Retina (tissue), 1 donor: ENCODE measurements around the gene ABLIM2.

Source experiments
- DNase-seq: peaks from one replicate; pipeline ENCODE4 v3.0.0-alpha.2; 2016

Gene ABLIM2

DNA sequence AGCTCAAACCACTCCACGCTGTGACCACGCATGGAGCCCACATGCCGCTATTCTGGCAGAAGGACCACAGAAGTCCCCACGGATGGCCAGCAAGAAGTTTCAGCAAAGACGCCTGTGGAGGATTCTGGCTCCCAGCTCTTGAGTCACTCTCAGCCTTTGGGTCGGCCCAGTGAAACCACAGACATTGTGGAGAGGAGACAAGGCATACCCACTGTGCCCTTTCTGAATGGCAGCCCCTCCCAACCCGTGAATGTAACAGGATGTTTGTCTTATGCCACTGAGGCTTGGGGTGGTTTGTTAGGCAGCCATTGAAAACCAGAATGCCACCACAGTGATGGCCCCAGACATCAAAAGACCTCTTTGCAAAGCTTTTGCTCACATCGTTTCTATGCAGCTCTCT is 42.7 kb downstream of the ABLIM2 start:
- no peak for DNase-seq

DNA sequence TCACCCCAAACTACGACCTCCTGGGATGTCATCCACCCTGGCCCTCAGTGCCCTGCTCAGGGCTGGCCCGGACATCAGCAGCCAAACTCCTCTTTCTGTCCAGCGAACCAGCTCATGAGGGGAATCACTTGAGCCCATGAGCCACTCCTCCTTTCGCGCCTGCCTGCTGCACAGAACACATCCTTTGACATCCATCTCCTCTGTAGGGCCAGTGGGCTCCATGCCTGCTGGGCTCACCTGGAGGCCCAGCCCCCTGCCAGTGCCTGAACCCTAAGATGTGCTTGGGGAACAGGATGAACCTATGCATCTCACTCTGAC is 43.5 kb downstream of the ABLIM2 start:
- no peak for DNase-seq

DNA sequence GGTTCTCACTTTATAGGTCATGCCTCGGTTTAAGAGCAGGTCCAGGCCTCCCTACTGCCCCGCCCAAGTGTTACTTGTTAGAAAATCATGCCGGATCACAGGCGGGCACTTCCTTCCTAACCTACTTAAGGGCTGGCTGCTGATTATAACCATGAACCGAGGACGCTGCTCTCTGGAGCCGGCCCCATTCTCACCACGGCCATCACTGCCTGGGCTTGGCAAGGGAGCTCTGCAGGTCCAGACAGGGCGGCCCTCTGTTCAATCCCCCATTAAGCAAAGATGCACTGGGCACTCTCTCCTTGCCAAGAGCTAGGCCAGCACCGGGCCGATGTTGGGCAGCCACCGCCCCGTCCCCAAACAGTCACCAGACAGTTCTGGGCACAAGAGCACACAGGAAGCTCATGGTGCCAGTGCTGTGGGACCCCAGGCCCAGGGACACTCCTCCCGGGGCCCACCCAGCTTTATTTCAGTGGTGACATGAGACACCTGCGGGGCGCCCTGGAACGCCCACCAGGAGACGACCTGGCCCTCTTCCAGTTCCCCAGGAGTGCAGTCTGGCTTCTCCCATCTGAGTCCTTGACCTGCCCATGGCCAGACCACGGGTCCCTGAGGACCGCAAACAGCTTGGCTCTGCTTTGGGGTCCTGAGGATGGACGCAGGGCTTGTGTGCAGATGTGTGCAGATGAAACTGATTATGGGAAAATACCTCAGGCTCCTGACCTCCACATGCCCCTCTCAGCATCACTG is 44.0 kb downstream of the ABLIM2 start:
- DNase-seq: no peak

DNA sequence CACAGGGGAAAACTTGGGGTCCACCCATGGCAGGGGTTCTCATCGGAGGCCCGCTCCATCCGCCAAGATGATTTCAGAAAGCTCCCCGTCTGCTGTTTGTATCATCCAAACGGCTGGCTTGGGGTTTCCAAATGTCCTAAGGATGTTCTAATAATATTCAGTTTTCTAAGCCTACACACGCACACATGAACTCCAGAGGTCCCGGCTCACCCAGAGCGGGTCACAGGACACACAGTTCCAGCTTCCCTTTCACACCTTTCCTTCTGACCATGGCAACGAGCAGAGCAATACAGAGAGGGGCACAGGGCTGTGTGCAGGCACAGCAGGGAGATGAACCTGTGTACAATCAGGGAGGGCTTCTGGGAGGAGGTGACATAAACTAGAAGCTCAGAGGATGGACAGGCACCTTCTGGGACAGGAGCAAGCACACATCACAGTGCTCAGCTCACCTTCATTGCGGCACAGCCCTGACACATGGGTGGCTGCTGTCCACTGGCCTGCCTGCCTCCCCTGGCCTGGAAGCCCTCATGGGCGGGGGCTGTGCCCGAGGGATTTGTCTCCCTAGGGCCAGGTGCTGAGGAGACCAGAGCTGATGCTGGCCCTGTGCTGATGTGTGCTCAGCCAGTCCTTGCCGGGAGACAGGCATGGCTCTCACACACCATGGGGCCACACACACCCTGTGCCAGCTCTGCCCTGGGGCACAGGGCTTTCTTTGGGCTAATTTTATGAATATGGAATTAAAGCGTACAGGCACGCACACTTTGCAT is 44.8 kb downstream of the ABLIM2 start:
- no peak for DNase-seq

DNA sequence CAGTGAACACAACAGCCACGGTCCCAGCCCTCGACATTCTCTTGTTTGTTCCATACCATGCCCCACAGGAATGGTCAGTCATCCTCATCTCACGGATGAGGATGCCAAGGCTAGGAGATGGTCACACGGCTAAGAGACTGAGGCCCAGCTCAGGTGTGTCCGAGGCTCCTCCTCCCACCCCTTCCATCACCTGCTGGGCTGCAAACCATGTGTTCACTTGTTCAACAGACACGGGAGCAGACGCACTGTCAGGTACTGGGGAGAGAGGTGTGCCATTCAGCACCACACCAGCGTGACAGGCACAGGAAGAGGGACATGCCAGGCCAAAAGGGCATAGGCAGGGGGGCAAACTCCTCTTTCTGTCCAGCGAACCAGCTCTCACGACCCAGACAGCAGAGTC is 45.9 kb downstream of the ABLIM2 start:
- DNase-seq: no peak

DNA sequence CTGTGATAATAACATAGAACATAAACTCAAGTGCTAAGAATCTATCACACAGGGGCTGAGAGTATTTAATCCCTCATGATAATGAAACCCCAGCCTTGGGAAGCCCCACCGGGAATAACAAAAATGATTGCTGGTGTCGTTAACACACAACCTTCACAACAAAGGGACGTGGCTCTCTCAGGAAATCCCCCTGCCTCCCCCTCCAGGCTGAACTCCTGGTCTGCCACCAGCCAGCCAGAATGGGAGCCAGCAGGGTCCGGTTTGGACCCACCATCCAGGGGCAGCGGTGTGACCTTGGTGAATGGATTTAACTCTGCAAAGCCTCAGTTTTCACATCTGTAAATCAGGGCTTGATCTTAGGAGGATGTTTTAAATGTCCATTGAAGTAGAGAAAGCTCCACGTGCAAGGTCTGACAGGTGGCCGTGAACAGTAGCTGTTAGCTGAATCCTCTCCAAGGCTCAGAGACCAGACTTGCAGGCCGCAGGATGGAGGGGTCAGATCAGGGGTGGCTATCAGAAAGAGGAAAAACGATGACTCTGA is 46.5 kb downstream of the ABLIM2 start:
- no peak for DNase-seq

DNA sequence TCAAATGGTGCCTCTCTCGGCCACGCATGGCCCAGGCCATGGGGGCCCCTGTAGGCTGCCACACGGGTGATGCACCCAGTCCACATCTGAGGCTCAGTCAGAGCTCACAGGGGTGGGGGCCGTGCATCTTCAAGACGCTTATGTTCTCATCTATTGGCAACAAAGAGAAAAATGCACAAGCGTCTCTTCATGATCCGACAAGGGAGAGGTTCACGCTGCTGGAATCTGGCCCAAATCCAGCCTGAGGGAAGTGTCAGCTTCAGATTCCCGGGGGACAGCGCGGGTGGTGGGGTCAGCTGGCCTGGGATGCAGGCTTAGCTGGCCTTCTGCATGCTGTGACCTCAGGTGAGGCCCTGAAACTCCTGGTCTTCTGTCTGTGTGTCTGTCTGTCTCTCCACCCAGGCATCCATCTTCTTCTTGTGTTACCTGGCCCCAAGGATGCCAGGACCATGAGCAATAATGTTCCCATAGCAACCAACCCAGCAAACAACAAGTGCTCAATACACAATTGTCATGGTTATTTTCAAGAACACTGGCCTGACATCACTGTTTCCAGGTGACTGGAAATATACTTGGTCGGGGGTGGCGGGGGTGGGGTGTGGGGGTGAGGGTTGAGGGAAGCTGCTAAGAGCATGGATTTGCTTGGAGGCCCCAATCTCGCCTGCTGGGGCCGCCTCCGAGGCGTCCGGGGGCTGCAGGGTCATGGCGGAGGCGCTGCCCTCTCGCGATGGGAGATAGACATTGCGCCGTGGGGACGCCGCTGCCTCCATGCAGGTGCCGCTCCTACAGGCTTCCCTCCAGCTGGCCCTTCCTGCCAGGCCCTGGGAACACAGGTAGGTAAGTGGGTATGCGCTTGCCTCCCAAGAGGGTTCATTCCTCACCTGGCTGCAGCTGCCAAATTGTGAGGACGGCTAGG is 48.3 kb downstream of the ABLIM2 start:
- DNase-seq: no peak

DNA sequence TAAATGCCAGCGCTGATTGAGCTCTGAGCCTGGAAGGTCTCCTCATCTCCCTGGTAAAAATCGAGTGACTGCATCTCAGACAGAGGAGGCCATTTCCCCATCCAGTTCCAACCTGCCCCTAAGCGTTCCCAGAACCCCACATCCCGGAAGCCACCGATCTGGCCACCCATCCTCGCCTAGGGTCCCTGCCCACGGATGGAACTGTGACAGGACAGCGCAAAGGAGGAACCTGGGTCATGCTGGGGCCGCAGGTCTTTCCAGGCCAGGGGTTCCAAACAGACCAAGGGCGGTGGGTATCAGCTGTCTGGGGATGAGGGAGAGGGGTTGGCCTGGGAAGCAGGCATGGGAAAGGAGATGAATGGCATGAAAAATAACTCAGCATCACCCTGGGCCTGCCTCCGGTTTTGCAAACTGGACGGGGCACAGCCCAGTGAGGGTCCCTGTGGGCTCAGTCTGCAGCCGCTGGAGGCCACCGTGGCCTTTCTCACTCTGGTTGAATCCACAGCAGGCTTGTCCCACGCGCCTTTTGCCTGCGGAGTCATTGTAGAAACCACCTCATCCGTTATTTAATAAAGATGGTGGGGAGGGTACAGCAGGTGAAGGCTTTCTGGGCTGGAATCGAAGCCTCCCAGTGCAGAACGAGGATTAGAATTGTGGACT is 49.1 kb downstream of the ABLIM2 start:
- no peak for DNase-seq

DNA sequence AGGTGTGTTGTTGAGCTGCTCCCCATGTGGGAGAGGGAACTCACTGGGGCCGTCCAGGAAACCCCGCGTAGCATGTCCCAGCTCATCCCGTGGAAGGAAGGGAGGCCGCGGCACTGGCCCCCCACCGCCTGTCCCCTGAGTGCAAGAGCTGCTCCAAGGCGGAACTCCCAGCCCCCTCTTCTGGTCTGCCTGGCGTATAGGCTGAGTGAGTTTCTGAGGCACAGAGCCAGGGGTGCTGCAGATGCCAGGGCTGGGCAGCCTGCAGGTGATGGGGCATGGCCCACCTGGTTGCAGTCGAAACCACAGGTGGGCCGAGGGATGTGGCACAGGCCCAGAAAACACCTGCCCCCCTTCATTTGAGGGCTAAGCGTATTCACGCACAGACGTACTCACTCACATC is 49.6 kb downstream of the ABLIM2 start:
- no peak for DNase-seq

DNA sequence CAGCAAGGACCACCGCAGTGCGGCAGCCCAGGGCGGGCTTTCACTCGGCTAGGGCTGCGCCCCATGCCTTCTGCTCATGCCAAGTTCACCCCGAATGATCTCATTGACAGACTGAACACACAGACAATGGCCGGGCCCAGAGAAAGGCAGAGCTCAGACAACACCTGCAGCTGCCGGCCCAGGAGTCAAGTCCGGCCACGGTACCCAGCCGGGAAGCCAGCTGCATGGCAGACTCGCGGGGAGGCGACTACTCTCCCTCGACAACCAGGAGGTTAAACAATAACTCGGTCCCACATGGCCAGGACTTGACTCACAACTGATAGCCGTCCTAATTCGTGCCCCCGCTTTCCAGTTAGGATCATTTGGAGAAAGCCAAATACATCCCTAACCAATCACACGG is 50.4 kb downstream of the ABLIM2 start:
- no peak for DNase-seq

DNA sequence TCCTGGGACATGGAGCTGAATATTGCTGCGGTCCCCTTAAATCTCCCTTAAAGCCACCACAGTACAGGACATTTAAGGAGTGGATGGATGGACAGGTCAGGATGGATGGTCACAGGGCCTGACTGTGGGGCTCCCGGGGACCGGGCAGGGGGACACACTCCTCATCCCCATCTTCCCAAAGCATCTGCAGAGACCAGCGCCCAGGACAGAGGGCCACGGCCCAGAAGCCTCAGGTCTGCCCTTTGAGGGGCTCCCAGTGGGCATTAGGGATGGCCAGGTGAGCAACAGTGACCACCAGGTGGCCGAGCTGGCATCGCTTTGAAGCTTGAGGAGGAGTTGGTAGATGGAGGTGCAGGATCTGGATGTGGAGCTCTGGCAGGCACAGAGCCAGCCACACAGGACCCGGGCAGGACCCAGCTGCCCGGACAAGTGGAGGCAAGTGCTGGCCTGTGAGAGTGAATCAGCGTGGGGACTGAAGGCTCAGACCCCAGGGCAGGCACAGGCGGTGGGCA is 51.4 kb downstream of the ABLIM2 start:
- no peak for DNase-seq

DNA sequence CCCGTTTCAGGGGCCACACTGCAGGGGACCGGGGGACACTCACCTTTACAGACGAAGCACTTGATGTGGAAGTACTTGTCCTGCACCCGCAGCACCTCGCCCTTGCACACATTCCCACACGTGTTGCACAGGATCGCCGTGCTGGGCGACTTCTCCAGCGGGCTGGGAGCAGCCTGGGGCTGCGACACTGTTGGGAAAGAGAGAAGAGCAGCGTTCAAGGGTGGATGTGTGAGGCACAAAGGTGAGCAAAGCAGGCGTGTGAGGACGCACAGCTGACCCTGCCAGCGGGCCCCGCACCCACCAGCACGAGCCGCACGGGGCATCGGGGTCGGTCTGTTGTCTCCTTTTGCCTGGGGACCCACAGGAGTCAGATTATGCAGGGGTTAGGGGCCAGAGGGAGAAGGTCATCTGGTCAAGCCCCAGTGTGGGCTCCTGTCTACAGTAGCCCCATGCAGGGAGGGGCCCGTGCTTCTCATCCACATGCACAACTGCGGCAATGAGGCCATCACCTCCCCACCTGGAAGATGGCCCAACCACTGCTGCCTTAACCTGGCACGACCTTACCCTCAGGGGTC is 52.1 kb downstream of the ABLIM2 start:
- no peak for DNase-seq

DNA sequence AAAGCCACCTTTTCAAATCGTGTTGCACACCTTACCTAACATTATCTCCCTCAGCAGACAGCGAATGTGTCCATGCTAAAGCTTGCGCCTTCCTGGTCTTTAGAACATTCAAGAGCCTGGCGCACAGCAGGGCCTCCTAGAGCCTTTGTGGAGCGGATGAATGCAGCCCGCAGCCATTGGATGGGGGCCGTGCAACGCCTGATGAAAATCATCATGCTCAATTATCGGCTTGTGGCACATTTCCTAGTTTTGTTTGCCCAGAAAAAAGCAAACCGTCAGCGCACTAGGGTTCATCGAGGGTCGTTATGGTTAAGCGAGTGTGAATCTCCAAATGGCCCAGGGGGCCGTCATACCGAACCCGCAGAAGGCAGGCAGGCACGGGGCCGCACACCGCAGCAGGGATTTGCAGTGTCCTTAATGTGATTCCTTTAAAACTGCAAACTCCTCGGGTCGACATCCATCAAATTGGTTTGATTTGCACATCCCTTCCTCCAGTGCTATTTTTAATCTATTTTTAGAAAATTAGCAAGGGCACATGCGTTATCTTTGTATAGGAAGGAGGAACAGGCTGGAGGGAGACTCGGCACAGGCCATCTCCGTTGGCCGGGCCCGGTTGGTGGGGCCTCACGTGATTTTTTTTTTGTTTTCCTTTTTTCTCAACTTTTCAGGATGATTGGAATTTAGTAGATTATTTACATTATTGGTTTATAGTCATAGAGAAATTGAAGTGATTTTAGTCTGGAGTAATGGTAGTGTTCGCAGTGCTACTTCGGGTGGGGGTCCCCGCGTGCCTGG is 53.1 kb downstream of the ABLIM2 start:
- peak; percentile 32 for DNase-seq

DNA sequence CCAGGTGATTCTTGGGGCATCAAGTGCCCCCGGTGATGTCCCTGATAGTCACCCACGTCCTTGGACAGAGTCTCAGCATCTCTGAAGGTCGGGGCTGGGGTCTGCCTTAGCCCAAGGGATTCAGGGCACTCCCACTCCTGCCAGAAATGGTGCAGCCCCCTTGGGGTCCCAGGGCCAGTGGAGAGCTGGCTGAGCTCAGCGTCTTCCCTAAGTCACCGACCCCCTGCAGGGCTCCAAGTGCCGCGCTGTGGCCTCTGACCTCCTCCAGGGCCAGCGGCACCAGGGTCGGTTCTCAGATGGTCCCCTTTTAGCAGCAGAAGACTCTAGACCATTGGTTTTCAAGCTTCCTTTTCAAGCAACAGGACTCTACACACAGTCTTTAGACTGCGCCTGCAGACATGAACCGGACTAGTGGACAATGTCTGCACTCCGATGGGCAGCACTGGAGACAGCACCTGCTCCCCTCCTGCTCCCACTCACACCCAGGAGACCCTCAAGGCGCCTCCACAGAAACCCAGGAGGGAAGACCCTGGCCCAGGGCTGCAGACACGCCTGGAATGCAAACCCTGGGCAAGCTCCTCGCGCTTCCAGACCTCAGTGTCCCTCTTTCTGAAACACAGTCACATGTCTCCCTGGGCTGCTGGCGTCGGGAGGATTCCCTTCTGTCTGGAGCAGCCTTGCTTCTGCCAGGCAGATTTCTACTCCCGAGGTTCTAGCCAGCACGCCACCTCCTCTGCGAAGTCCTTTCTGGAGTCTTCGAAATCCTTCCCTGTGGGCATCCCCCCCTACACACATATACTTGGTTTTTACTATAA is 53.9 kb downstream of the ABLIM2 start:
- no peak for DNase-seq

DNA sequence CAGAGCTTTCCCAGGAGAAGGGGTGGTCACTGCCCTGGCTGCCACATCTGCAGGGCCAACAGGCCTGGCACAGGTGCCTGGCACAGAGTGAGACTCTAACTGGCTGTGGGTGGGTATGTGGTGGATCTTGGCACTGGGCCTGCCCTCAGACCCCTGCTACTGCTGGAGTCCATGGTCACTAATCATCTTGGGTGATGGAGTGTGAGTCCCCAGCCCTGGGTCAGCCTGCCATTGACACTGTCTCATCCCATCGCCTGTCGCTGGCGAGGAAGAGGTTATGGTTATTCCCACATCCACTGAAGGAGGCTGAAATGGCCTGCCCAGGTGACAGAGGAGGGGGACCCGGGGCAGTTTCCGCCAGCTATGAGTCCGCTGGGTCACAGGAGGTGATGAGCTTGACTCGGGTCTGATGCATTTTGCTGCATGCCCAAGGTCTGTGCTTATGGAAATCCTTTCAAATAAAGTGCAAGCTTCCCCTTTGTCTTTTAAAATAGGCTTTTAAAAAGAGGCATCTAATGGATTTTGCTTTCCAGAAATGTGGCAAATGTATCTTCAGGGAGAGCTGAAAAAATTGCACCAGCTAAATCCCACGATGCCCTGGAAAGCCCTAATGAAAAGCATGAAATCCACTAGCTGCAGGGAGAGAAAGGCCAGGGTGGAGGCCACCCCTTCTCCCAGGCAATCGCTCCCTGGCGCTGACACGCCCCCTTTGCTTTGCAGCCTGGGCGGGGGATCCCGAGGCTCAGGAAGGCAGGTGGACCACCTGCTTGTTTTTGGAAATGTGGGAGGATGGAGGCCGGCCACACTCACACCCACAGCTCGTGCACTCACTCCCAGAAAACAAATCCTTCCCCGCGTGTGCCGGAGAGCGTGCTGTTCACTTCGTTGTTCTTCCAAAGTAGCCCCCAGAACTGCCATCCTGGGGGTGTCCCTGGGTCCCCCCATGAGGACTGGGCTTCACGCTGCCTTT is 54.9 kb downstream of the ABLIM2 start:
- no peak for DNase-seq

DNA sequence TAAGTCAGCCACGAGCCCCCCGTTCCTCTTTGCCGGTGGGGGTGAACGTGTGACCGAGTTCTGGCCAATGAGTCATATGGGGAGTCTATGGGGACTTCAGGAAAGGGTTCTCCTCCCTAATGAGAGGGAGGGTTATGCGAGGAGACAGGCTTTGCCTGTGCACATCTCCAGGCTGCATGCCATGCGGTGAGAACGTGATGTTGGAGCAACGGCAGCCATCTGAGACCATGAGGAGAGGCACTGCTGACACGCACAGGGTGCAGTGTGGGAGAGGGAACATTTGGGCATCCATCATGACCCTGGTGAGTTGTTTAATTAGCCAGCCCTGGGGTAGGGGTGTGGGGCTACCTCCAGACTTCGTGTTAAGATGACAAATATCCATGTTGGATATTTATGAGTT is 55.8 kb downstream of the ABLIM2 start:
- no peak for DNase-seq

DNA sequence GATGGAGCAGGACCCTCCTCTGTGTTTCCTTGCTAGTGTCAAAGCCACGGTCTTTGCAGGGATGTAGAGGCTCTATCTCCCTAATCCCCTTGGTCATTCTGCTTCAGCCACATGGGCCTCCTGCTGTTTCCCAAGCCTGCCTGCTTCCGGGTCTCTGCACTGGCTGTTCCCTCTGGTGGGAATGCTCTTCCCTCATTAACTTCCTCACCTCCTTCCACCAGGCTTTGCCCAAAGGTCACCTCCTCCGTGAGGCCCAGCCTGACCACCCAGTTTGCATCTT is 56.6 kb downstream of the ABLIM2 start:
- DNase-seq: no peak

DNA sequence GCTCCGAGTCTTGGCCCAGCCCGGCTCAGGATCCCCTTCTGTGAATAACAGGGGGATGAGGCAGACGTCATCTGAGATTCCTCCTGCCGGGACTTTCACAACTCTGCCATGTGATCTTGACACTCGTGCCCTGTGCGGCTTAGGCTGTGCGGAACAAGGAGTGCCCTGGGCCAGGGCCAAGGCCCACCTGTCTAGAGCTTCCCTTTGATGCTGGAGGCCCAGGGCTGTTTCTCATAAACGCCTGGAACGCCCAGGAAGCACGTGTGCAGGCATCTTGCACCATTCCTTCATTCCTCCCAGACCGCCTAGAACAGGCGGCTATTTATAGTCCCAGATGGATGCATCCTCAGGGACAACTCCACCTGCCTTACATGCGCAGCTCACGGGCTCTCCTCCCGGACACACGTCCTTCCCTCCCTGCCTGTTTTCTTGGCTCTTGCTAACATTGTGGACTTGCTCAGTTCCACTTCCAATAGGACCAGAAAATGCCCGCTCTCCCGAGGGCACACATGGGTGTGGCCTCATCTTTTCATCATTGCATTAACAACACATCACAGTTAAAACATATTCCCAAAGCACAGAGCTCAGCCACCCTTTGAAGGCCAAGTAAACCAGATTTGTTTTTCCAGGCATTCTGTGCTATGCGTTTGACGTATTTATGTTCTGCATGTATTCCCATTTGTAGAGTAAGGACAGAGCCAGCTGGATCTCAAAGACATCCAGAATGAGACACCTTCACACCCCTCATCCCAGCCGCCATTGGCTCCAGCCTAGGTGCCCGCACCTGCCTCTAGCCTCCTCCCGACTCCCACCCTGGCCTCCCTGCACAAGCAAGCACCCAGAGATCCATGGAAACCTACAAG is 57.2 kb downstream of the ABLIM2 start:
- DNase-seq: no peak
